HepG2 (cell line): Measurements from ENCODE around the gene ARAP1. TPM values are rescaled to one million over a fixed set of nuclear protein-coding genes. Genes with fewer than 3 reads are reported as not detected.

Experiments
- ATF1 ChIP-seq: IDR thresholded peaks from 2 replicates; pipeline ENCODE4 v1.6.1; 2016; ENCODE audit warnings: mild to moderate bottlenecking, control low read depth
- GFI1 ChIP-seq: sonication (generic); formaldehyde crosslinking; IDR thresholded peaks from 2 replicates; pipeline ENCODE4 v1.5.0; 2020; ENCODE audit warnings: missing genetic modification reagents, mild to moderate bottlenecking, borderline replicate concordance
- HNF1A ChIP-seq, 2 experiments: sonication (generic) in 1 of 2; formaldehyde crosslinking in 1 of 2; IDR thresholded peaks; 2 replicates each; pipeline versions ENCODE4 v1.4.0 to v1.6.1; 2016 to 2020; ENCODE audit warnings: borderline replicate concordance in 1 of 2, low read depth in 1 of 2, mild to moderate bottlenecking in 1 of 2, missing genetic modification reagents in 1 of 2
- ISX ChIP-seq: sonication (generic); formaldehyde crosslinking; conservative IDR thresholded peaks from 2 replicates; pipeline ENCODE4 v1.5.0; 2020; ENCODE audit warnings: missing genetic modification reagents
- MEIS2 ChIP-seq: sonication (generic); formaldehyde crosslinking; IDR thresholded peaks from 2 replicates; pipeline ENCODE4 v1.9.0; 2021; ENCODE audit warnings: mild to moderate bottlenecking, missing genetic modification reagents
- NFRKB ChIP-seq: fragments of 450-650 bp; IDR thresholded peaks from 2 replicates; pipeline ENCODE4 v1.6.1; 2017
- SPEN ChIP-seq: sonication (generic); formaldehyde crosslinking; IDR thresholded peaks from 2 replicates; pipeline ENCODE4 v1.5.1; 2020; ENCODE audit warnings: low read depth, mild to moderate bottlenecking, missing genetic modification reagents
- SRY ChIP-seq: sonication (generic); formaldehyde crosslinking; IDR thresholded peaks from 2 replicates; pipeline ENCODE4 v1.8.0; 2022; ENCODE audit warnings: mild to moderate bottlenecking, missing genetic modification reagents
- THAP9 ChIP-seq: sonication (generic); formaldehyde crosslinking; IDR thresholded peaks from 2 replicates; pipeline ENCODE4; 2020; ENCODE audit warnings: missing genetic modification reagents, mild to moderate bottlenecking, borderline replicate concordance
- ZNF296 ChIP-seq: sonication (generic); formaldehyde crosslinking; conservative IDR thresholded peaks from 2 replicates; pipeline ENCODE4 v1.5.0; 2020; ENCODE audit warnings: mild to moderate bottlenecking, missing genetic modification reagents
- ZNF333 ChIP-seq: sonication (generic); formaldehyde crosslinking; IDR thresholded peaks from 2 replicates; pipeline ENCODE4 v1.4.0; 2020; ENCODE audit warnings: mild to moderate bottlenecking, missing genetic modification reagents, borderline replicate concordance
- ZNF33A ChIP-seq: sonication (generic); formaldehyde crosslinking; IDR thresholded peaks from 2 replicates; pipeline ENCODE4 v1.5.1; 2020; ENCODE audit warnings: missing genetic modification reagents, mild to moderate bottlenecking, moderate library complexity, borderline replicate concordance
- ZNF598 ChIP-seq: sonication (generic); formaldehyde crosslinking; IDR thresholded peaks from 2 replicates; pipeline ENCODE4 v1.5.1; 2020; ENCODE audit warnings: mild to moderate bottlenecking, missing genetic modification reagents, borderline replicate concordance
- ZNF691 ChIP-seq: sonication (generic); formaldehyde crosslinking; IDR thresholded peaks from 2 replicates; pipeline ENCODE4 v1.4.0; 2020; ENCODE audit warnings: missing genetic modification reagents, low read depth, mild to moderate bottlenecking, borderline replicate concordance
- ZNF704 ChIP-seq: sonication (generic); formaldehyde crosslinking; IDR thresholded peaks from 2 replicates; pipeline ENCODE4 v1.8.1; 2023; ENCODE audit warnings: mild to moderate bottlenecking, inconsistent platforms, moderate library complexity, missing genetic modification reagents, borderline replicate concordance
- polyA plus RNA-seq, 8 experiments: library from polyadenylated mRNA; depleted of rRNA in 3 of 8; stranded (reverse) in 7 of 8; unstranded in 1 of 8; fragments of >200 nt; fragmentation: Illumina TruSeq in 4 of 8; extraction: Trizol in 4 of 8; gene quantifications; 2 replicates each; pipeline versions ENCODE4 v1.2.1 to v1.2.3, GENCODE V29; 2011 to 2016; ENCODE audit warnings: low read depth in 4 of 8, missing spikeins in 1 of 8, mixed read lengths in 1 of 8; ENCODE audit not compliant: insufficient read depth in 1 of 8
- total RNA-seq, 5 experiments: library from RNA; depleted of rRNA; stranded (reverse); fragments of >200 nt; fragmentation: Illumina TruSeq; extraction: Trizol; gene quantifications; 2 replicates each; pipeline ENCODE4 v1.2.3, GENCODE V29; 2016; ENCODE audit warnings: low read depth in 1 of 5

Gene ARAP1
- total and polyA plus RNA-seq, 2 of the 13 experiments (the other 11 are each of a cell fraction or from before 2014, with no cell fraction given) = 43.2 to 55.5 TPM

GRCh38 chr11:72793425-72794367, 41.5 kb upstream of the ARAP1 start, which contains the start of gene STARD10 (continued):
- peak; percentile 76; the same call in 1 of the 2 replicates for TF ChIP-seq THAP9 (CRISPR knock-in tag)
- TF ChIP-seq MEIS2 (CRISPR knock-in tag) = 0 out of 2 replicates have a peak, but pooled peaks have one; percentile 69
- no peak for TF ChIP-seq ISX (CRISPR knock-in tag)
- peak; percentile 71; the same call in 1 of the 2 replicates for TF ChIP-seq ZNF598 (CRISPR knock-in tag)
- TF ChIP-seq ZNF33A (CRISPR knock-in tag) = no peak
- no peak for TF ChIP-seq ZNF296 (CRISPR knock-in tag)
- TF ChIP-seq GFI1 = no peak; the same call in 1 of the 2 replicates
- no peak for TF ChIP-seq ZNF704
- TF ChIP-seq NFRKB = no peak
- TF ChIP-seq SPEN (CRISPR knock-in tag) = peak; percentile 52; the same call in 1 of the 2 replicates
- no peak for TF ChIP-seq ZNF691 (CRISPR knock-in tag)
- 0 out of 2 replicates have a peak, but pooled peaks have one; percentile 18 for TF ChIP-seq SRY (CRISPR knock-in tag)
- TF ChIP-seq ATF1 (CRISPR knock-in tag) = peak; percentile 61; the same call in 1 of the 2 replicates
- no peak for TF ChIP-seq HNF1A (IDR thresholded peaks at IDR 0.05; ENCODE audit: low read depth)
- TF ChIP-seq HNF1A (CRISPR knock-in tag; IDR thresholded peaks at IDR 0.05; ENCODE audit: borderline replicate concordance) = peak; percentile 59; the same call in 1 of the 2 replicates
- no peak for TF ChIP-seq ZNF333 (CRISPR knock-in tag)
